ENCODE data around the gene CABLES1. TPM values are rescaled to one million over a fixed set of nuclear protein-coding genes. Genes with fewer than 3 reads are reported as not detected.

Gene CABLES1
- total RNA-seq, 1 donor from 2014 or later = 39.3 TPM

- Histone ChIP-seq H3K27ac (peak overlapping the region; percentile 33), H3K9me3 (no peaks in the 10 kb centered on the region), H3K36me3 (no peaks in the 10 kb centered on the region), H3K4me1 (peaks cover 11% of the 10 kb centered on the region), H3K4me3 (no peak overlapping the region), H3K27me3 (no peaks in the 10 kb centered on the region)
- no peak for DNase-seq (ENCODE audit: extremely low spot score in 2 of 2)
- TF ChIP-seq CTCF (IDR thresholded peaks at IDR 0.05) (no peak), POLR2AphosphoS5 (IDR thresholded peaks at IDR 0.05; ENCODE audit: insufficient read depth in 1 of 2, low read depth in 1 of 2) (no peak), POLR2A (IDR thresholded peaks at IDR 0.05) (no peak)
- intact Hi-C loops (cut with DNase I) = no loop called here
Measured at GRCh38 chr18:23291456-23292205, 156.3 kb downstream of the CABLES1 start.

GRCh38 chr18:23300231-23300805 lies 165.0 kb downstream of the CABLES1 start:
- Histone ChIP-seq H3K9me3 (no peaks in the 10 kb centered on the region), H3K27ac (no peak overlapping the region), H3K4me1 (no peaks in the 10 kb centered on the region), H3K36me3 (no peaks in the 10 kb centered on the region), H3K27me3 (no peaks in the 10 kb centered on the region), H3K4me3 (no peak overlapping the region)
- DNase-seq (ENCODE audit: extremely low spot score in 2 of 2) = no peak
- intact Hi-C loops (cut with DNase I) = no loop called here
- TF ChIP-seq CTCF (IDR thresholded peaks at IDR 0.05) = no peak
- TF ChIP-seq POLR2AphosphoS5 (IDR thresholded peaks at IDR 0.05; ENCODE audit: insufficient read depth in 1 of 2, low read depth in 1 of 2) = no peak
- TF ChIP-seq POLR2A (IDR thresholded peaks at IDR 0.05) = no peak

GRCh38 chr18:23301972-23302371 lies 166.7 kb downstream of the CABLES1 start:
- H3K27ac ChIP-seq = no peak overlapping the region
- intact Hi-C loops (cut with DNase I) = no loop called here
- DNase-seq (ENCODE audit: extremely low spot score in 2 of 2) = no peak

GRCh38 chr18:23302511-23302850 lies 167.2 kb downstream of the CABLES1 start:
- no peak for TF ChIP-seq CTCF (IDR thresholded peaks at IDR 0.05)
- Histone ChIP-seq H3K27me3 (no peaks in the 10 kb centered on the region), H3K9me3 (no peaks in the 10 kb centered on the region), H3K27ac (peak overlapping the region; percentile 15), H3K4me3 (no peak overlapping the region), H3K36me3 (no peaks in the 10 kb centered on the region), H3K4me1 (peaks cover 4% of the 10 kb centered on the region)
- no peak for DNase-seq (ENCODE audit: extremely low spot score in 2 of 2)
- intact Hi-C loops (cut with DNase I) = no loop called here

More at GRCh38 chr18:23301972-23302371, 166.7 kb downstream of the CABLES1 start:
- Histone ChIP-seq H3K4me1 (no peaks in the 10 kb centered on the region), H3K4me3 (no peak overlapping the region), H3K27me3 (no peaks in the 10 kb centered on the region), H3K36me3 (no peaks in the 10 kb centered on the region), H3K9me3 (no peaks in the 10 kb centered on the region)
- TF ChIP-seq POLR2AphosphoS5 (IDR thresholded peaks at IDR 0.05; ENCODE audit: insufficient read depth in 1 of 2, low read depth in 1 of 2) (no peak), CTCF (IDR thresholded peaks at IDR 0.05) (no peak), POLR2A (IDR thresholded peaks at IDR 0.05) (no peak)

GRCh38 chr18:23302851-23303527 lies 167.7 kb downstream of the CABLES1 start:
- no peaks in the 10 kb centered on the region for H3K9me3 ChIP-seq
- peaks cover 9% of the 10 kb centered on the region for H3K4me1 ChIP-seq
- no peaks in the 10 kb centered on the region for H3K27me3 ChIP-seq
- no peaks in the 10 kb centered on the region for H3K36me3 ChIP-seq
- DNase-seq (ENCODE audit: extremely low spot score in 2 of 2) = no peak
- intact Hi-C loops (cut with DNase I) = no loop called here
- H3K4me3 ChIP-seq = no peak overlapping the region
- peak overlapping the region; percentile 15 for H3K27ac ChIP-seq
- TF ChIP-seq POLR2AphosphoS5 (IDR thresholded peaks at IDR 0.05; ENCODE audit: insufficient read depth in 1 of 2, low read depth in 1 of 2) (peak in 1 of 2 donors; percentile 24), POLR2A (IDR thresholded peaks at IDR 0.05) (no peak)

All from vagina (tissue), 2 donors.